H1 (cell line): ENCODE results near the gene PLEKHA3. TPM values are rescaled to one million over a fixed set of nuclear protein-coding genes. Genes with fewer than 3 reads are reported as not detected.

ENCODE experiments used
- CTCF ChIA-PET: fragments of 300-600 bp; sonication (Branson Sonifier 250); formaldehyde crosslinking; loops from one replicate; lab custom pipeline; 2021; ENCODE audit not compliant: partially characterized antibody; lab: Charles Lee
- POLR2A ChIA-PET: fragments of 300-600 bp; sonication (Branson Sonifier 250); formaldehyde crosslinking; loops from one replicate; lab custom pipeline; 2021; ENCODE audit warnings: inconsistent platforms; ENCODE audit not compliant: partially characterized antibody; lab: Charles Lee
- DNase-seq, 2 experiments: peaks; one replicate each; pipeline versions ENCODE4 v3.0.0 to v3.0.0-alpha.2; 2010 to 2022; ENCODE audit warnings: low spot score in 2 of 2, low read depth in 1 of 2, mixed read lengths in 1 of 2
- FAIRE-seq: peaks from 2 replicates; lab custom pipeline; 2011; peaks lifted over from hg19 to GRCh38; lab: Jason Lieb, UNC
- H2AFZ ChIP-seq: 2 replicates; pipeline ENCODE4 v1.8.1; 2012; ENCODE audit warnings: low read length, inconsistent platforms
- H2AK5ac ChIP-seq: 2 replicates; pipeline ENCODE4 v1.6.1; 2013; ENCODE audit warnings: low read depth, low read length
- H2BK120ac ChIP-seq: replicated peaks from 2 replicates; pipeline ENCODE3; 2013; ENCODE audit warnings: low read depth, low read length, inconsistent platforms
- H2BK12ac ChIP-seq: 2 replicates; pipeline ENCODE4 v1.6.1; 2013; ENCODE audit warnings: low read depth, low read length
- H2BK15ac ChIP-seq: 2 replicates; pipeline ENCODE4 v1.6.1; 2013; ENCODE audit warnings: low read length
- H2BK20ac ChIP-seq: 2 replicates; pipeline ENCODE4 v1.6.1; 2013; ENCODE audit warnings: low read length
- H2BK5ac ChIP-seq: 2 replicates; pipeline ENCODE4 v1.6.1; 2013; ENCODE audit warnings: low read depth, low read length
- H3K14ac ChIP-seq: 2 replicates; pipeline ENCODE4 v1.6.1; 2013; ENCODE audit warnings: inconsistent platforms; ENCODE audit not compliant: insufficient read length
- H3K18ac ChIP-seq: 2 replicates; pipeline ENCODE4 v1.6.1; 2013; ENCODE audit warnings: low read length; ENCODE audit errors: extremely low read depth
- H3K23ac ChIP-seq: 2 replicates; pipeline ENCODE4 v1.6.1; 2013; ENCODE audit warnings: inconsistent platforms; ENCODE audit not compliant: insufficient read length
- H3K23me2 ChIP-seq: 2 replicates; pipeline ENCODE4 v1.6.1; 2013; ENCODE audit warnings: low read depth, low read length
- H3K27ac ChIP-seq: 2 replicates; pipeline ENCODE4 v1.6.1; 2011; ENCODE audit warnings: low read depth, low read length, inconsistent platforms
- H3K27me3 ChIP-seq, 4 experiments: replicated peaks in 1 of 4; 1 replicate in 1 of 4; 2 replicates in 3 of 4; pipeline versions ENCODE4 v1.6.1 to v1.8.1; 2011 to 2013; ENCODE audit warnings: low read length in 3 of 4, mild to moderate bottlenecking in 3 of 4, inconsistent platforms in 2 of 4, mixed read lengths in 2 of 4, moderate library complexity in 1 of 4; ENCODE audit not compliant: control insufficient read depth in 3 of 4, insufficient read depth in 3 of 4; ENCODE audit errors: extremely low read depth in 1 of 4
- H3K36me3 ChIP-seq, 4 experiments: 2 replicates each; pipeline versions ENCODE4 v1.6.1 to v1.8.1; 2011 to 2013; ENCODE audit warnings: mild to moderate bottlenecking in 4 of 4, low read length in 3 of 4, moderate library complexity in 2 of 4, control low read depth in 1 of 4, inconsistent platforms in 1 of 4; ENCODE audit not compliant: insufficient read depth in 4 of 4, control insufficient read depth in 2 of 4
- H3K4ac ChIP-seq: replicated peaks from 2 replicates; pipeline ENCODE3; 2013; ENCODE audit warnings: low read length, low read depth, mixed read lengths, inconsistent platforms; ENCODE audit not compliant: insufficient read length
- H3K4me1 ChIP-seq, 4 experiments: replicated peaks in 1 of 4; 1 replicate in 1 of 4; 2 replicates in 3 of 4; pipeline versions ENCODE4 v1.6.1 to v1.8.1; 2011 to 2013; ENCODE audit warnings: low read length in 3 of 4, inconsistent platforms in 2 of 4, mixed read lengths in 1 of 4; ENCODE audit not compliant: insufficient read depth in 4 of 4, control insufficient read depth in 3 of 4
- H3K4me2 ChIP-seq, 2 experiments: 2 replicates each; pipeline versions ENCODE4 v1.6.1 to v1.8.1; 2011 to 2013; ENCODE audit warnings: low read depth in 2 of 2, low read length in 2 of 2, control low read depth in 1 of 2, inconsistent platforms in 1 of 2, mild to moderate bottlenecking in 1 of 2; ENCODE audit not compliant: insufficient read depth in 1 of 2
- H3K4me3 ChIP-seq, 4 experiments: fragments of 200-600, 300-600 bp in 1 of 4; sonication (generic), shearing (Covaris generic), sonication (Bioruptor Twin) in 1 of 4; 2 replicates each; pipeline versions ENCODE4 v1.5.1 to v1.8.1; 2011 to 2016; ENCODE audit warnings: low read length in 4 of 4, low read depth in 3 of 4, control low read depth in 2 of 4, inconsistent platforms in 2 of 4, mild to moderate bottlenecking in 2 of 4, mixed read lengths in 1 of 4, moderate library complexity in 1 of 4; ENCODE audit not compliant: insufficient read depth in 2 of 4; ENCODE audit errors: extremely low read depth in 1 of 4
- H3K56ac ChIP-seq: replicated peaks from 2 replicates; pipeline ENCODE3; 2013; ENCODE audit warnings: low read depth, mild to moderate bottlenecking, mixed read lengths, low read length, inconsistent platforms; ENCODE audit not compliant: insufficient read length
- H3K79me1 ChIP-seq: 2 replicates; pipeline ENCODE4 v1.6.1; 2013; ENCODE audit warnings: low read depth, low read length, control low read depth
- H3K79me2 ChIP-seq, 2 experiments: 2 replicates each; pipeline versions ENCODE4 v1.6.1 to v1.8.1; 2012 to 2013; ENCODE audit warnings: low read length in 2 of 2, mild to moderate bottlenecking in 2 of 2, inconsistent platforms in 1 of 2; ENCODE audit not compliant: insufficient read depth in 2 of 2, control insufficient read depth in 1 of 2
- H3K9ac ChIP-seq, 4 experiments: replicated peaks in 1 of 4; 1 replicate in 1 of 4; 2 replicates in 3 of 4; pipeline versions ENCODE4 v1.6.1 to v1.8.1; 2011 to 2013; ENCODE audit warnings: low read depth in 3 of 4, low read length in 3 of 4, control low read depth in 2 of 4, mild to moderate bottlenecking in 2 of 4, moderate library complexity in 2 of 4, inconsistent platforms in 1 of 4; ENCODE audit errors: extremely low read depth in 1 of 4
- H3K9me3 ChIP-seq, 2 experiments: 2 replicates each; pipeline versions ENCODE4 v1.6.1 to v1.8.1; 2012 to 2013; ENCODE audit warnings: mild to moderate bottlenecking in 2 of 2, moderate library complexity in 2 of 2, control low read depth in 1 of 2, inconsistent platforms in 1 of 2, low read depth in 1 of 2, low read length in 1 of 2, mixed read lengths in 1 of 2; ENCODE audit not compliant: insufficient read depth in 2 of 2
- H4K20me1 ChIP-seq, 2 experiments: replicated peaks in 1 of 2; 2 replicates each; pipeline versions ENCODE3 to v1.8.1; 2011 to 2013; ENCODE audit warnings: inconsistent platforms in 2 of 2, low read length in 2 of 2, mild to moderate bottlenecking in 1 of 2; ENCODE audit not compliant: insufficient read depth in 2 of 2, control insufficient read depth in 1 of 2
- H4K5ac ChIP-seq: 2 replicates; pipeline ENCODE4 v1.6.1; 2013; ENCODE audit warnings: low read length, low read depth, mixed read lengths, inconsistent platforms; ENCODE audit not compliant: insufficient read length
- H4K8ac ChIP-seq: 2 replicates; pipeline ENCODE4 v1.8.0; 2013; ENCODE audit warnings: mild to moderate bottlenecking, moderate library complexity, low read length, inconsistent platforms; ENCODE audit not compliant: insufficient read depth; ENCODE audit errors: extremely low read depth
- H4K91ac ChIP-seq: replicated peaks from 2 replicates; pipeline ENCODE3; 2013; ENCODE audit warnings: low read length, mixed read lengths, inconsistent platforms; ENCODE audit not compliant: insufficient read length
- ASH2L ChIP-seq: fragments of 200-600, 300-600 bp; sonication (generic); IDR thresholded peaks from one replicate; pipeline ENCODE4 v1.7.1; 2017; ENCODE audit warnings: low read length
- ATF2 ChIP-seq: IDR thresholded peaks from 2 replicates; pipeline ENCODE4 v1.6.1; 2012; ENCODE audit warnings: low read length, inconsistent platforms
- BACH1 ChIP-seq: IDR thresholded peaks from 2 replicates; pipeline ENCODE4 v1.6.1; 2012; ENCODE audit warnings: low read length, improper control_type of control experiment
- GTF2F1 ChIP-seq: IDR thresholded peaks from 2 replicates; pipeline ENCODE4 v1.6.1; 2012; ENCODE audit warnings: low read depth, low read length, improper control_type of control experiment, borderline replicate concordance
- KDM4A ChIP-seq: IDR thresholded peaks from one replicate; pipeline ENCODE4 v1.7.1; 2012; ENCODE audit warnings: low read depth, mild to moderate bottlenecking, moderate library complexity, low read length, inconsistent platforms; ENCODE audit not compliant: severe bottlenecking
- RXRA ChIP-seq: IDR thresholded peaks from 2 replicates; pipeline ENCODE4 v1.6.1; 2011; ENCODE audit warnings: low read depth, mild to moderate bottlenecking, low read length, moderate library complexity; ENCODE audit not compliant: insufficient read depth
- SP2 ChIP-seq: IDR thresholded peaks from 2 replicates; pipeline ENCODE4 v1.6.1; 2012; ENCODE audit warnings: mild to moderate bottlenecking, low read length, inconsistent platforms
- TBP ChIP-seq: IDR thresholded peaks from 2 replicates; pipeline ENCODE4 v1.6.1; 2011; ENCODE audit warnings: low read depth, low read length, improper control_type of control experiment
- USF2 ChIP-seq: IDR thresholded peaks from 2 replicates; pipeline ENCODE4 v1.6.1; 2011; ENCODE audit warnings: low read length, improper control_type of control experiment
- WGBS, 2 experiments: shearing (Covaris generic) in 1 of 2; methylation state at CpG; one replicate each; pipeline versions ENCODE4 v1.1.6 to v1.1.7; 2013 to 2015; ENCODE audit warnings: low lambda C conversion rate in 2 of 2, mixed read lengths in 2 of 2, inconsistent platforms in 1 of 2, low coverage in 1 of 2, missing lambda C conversion rate in 1 of 2; ENCODE audit not compliant: insufficient replicate concordance in 2 of 2, insufficient coverage in 1 of 2, insufficient read length in 1 of 2; ENCODE audit errors: extremely low coverage in 1 of 2, missing lambda C conversion rate in 1 of 2; 5-methylcytosine and 5-hydroxymethylcytosine counted together
- polyA plus RNA-seq, 7 experiments: library from polyadenylated mRNA; depleted of rRNA in 3 of 7; stranded (reverse) in 5 of 7; unstranded in 2 of 7; fragments of >200 nt in 5 of 7; fragments of 200-250 nt in 2 of 7; gene quantifications; 1 replicate in 5 of 7; 2 replicates in 1 of 7; 4 replicates in 1 of 7; pipeline versions ENCODE4 v1.2.1 to v1.2.3, GENCODE V29; 2011 to 2013; ENCODE audit warnings: missing spikeins in 2 of 7, mixed read lengths in 2 of 7
- total RNA-seq: library from RNA; stranded (reverse); fragmentation: NEBNext Ultra II Directional; extraction: Animal tissue kit (Norgen Biotek cat#: 25700); gene quantifications from 2 replicates; pipeline ENCODE4 v1.2.1, GENCODE V29; 2021

PLEKHA3 gene
- total and polyA plus RNA-seq, 2 of the 8 experiments (the other 6 are each of a cell fraction or from before 2014, with no cell fraction given) = 1.9 to 20.1 TPM

- Histone ChIP-seq H3K9ac (peak overlapping the region; percentile 39 to 86 (median 78)), H3K9me3 (no peaks in the 10 kb centered on the region), H2AK5ac (0 out of 2 replicates have a peak overlapping the region, but pooled peaks have one; percentile 32), H2AFZ (peak overlapping the region; percentile 93; the same call in 1 of the 2 replicates), H3K36me3 (0 out of 8 replicates have a peak, but pooled peaks cover 0 to 2% (median 0%) of the 10 kb centered on the region in 4 experiments), H3K4me2 (peak overlapping the region; percentile 87 to 88), H4K5ac (no peak overlapping the region), H2BK15ac (no peak overlapping the region), H3K56ac (no peak overlapping the region), H2BK12ac (no peak overlapping the region), H2BK20ac (no peak overlapping the region), H3K4me1 (no peaks in the 10 kb centered on the region), H2BK120ac (no peak overlapping the region), H3K27me3 (no peaks in the 10 kb centered on the region), H3K27ac (peak overlapping the region; percentile 59; the same call in 1 of the 2 replicates), H3K79me2 (peaks cover 5 to 45% of the 10 kb centered on the region in 2 experiments; a peak in 3 of 4 replicates), H2BK5ac (peak overlapping the region; percentile 84), H4K20me1 (peaks cover 0 to 8% of the 10 kb centered on the region in 2 experiments), H3K4ac (no peak overlapping the region), H4K91ac (no peak overlapping the region), H3K18ac (peak overlapping the region; percentile 91; the same call in 1 of the 2 replicates), H3K14ac (no peak overlapping the region), H4K8ac (no peak overlapping the region), H3K4me3 (peak overlapping the region; percentile 84 to 90 (median 86)), H3K23me2 (peaks cover 7% of the 10 kb centered on the region), H3K79me1 (peaks cover 9% of the 10 kb centered on the region), H3K23ac (no peak overlapping the region)
- FAIRE-seq (no peak), DNase-seq (peak in 1 of 2 experiments; percentile 46)
- ChIA-PET CTCF (interaction anchor here (1.1 to 2.6 kb wide), 9 partner anchors 8 to 79 kb away, joined by 3 to 14 read pairs (median 5); no protein-coding TSS in a partner anchor), POLR2A (interaction anchor here (0.9 to 1.0 kb wide), 2 partner anchors 9 to 71 kb away, joined by 3 read pairs; no protein-coding TSS in a partner anchor)
- TF ChIP-seq ASH2L = no peak
- no peak for TF ChIP-seq KDM4A
- no peak for TF ChIP-seq TBP
- no peak for TF ChIP-seq BACH1
- TF ChIP-seq SP2 = no peak
- TF ChIP-seq ATF2 = no peak
- TF ChIP-seq USF2 = no peak
- TF ChIP-seq GTF2F1 = no peak
- TF ChIP-seq RXRA = no peak
- WGBS, 2 experiments = 48% methylated on average over 8 of the region's 8 CpGs; no CpG with 5 or more reads in 1 of the 2 experiments
Measured at GRCh38 chr2:178523596-178524134, 43.4 kb downstream of the PLEKHA3 start.
